HEK293 (cell line): ENCODE data around the gene ABCG8.

Experiments used
- ZFP37 ChIP-seq: fragments of 450-650 bp; formaldehyde crosslinking; IDR thresholded peaks from 2 replicates; pipeline ENCODE4 v1.5.1; 2016; ENCODE audit warnings: missing biosample characterization, missing genetic modification characterization
- ZNF121 ChIP-seq: fragments of 450-650 bp; formaldehyde crosslinking; IDR thresholded peaks from 2 replicates; pipeline ENCODE4 v1.5.1; 2016; ENCODE audit warnings: missing biosample characterization, missing genetic modification characterization
- ZNF138 ChIP-seq: fragments of 450-650 bp; formaldehyde crosslinking; IDR thresholded peaks from 2 replicates; pipeline ENCODE4 v1.5.1; 2016; ENCODE audit warnings: missing biosample characterization, missing genetic modification characterization, borderline replicate concordance
- ZNF214 ChIP-seq: fragments of 450-650 bp; formaldehyde crosslinking; IDR thresholded peaks from 2 replicates; pipeline ENCODE4 v1.5.1; 2017; ENCODE audit warnings: missing biosample characterization, mild to moderate bottlenecking, missing genetic modification characterization, borderline replicate concordance
- ZNF239 ChIP-seq: fragments of 450-650 bp; formaldehyde crosslinking; IDR thresholded peaks from 2 replicates; pipeline ENCODE4 v1.5.1; 2016; ENCODE audit warnings: missing biosample characterization, missing genetic modification characterization
- ZNF792 ChIP-seq: fragments of 450-650 bp; formaldehyde crosslinking; IDR thresholded peaks from 2 replicates; pipeline ENCODE4 v1.5.1; 2016; ENCODE audit warnings: missing biosample characterization, missing genetic modification characterization
- TF ChIP-seq, protein P1 (sequence below): fragments of 450-650 bp; formaldehyde crosslinking; IDR thresholded peaks from 2 replicates; pipeline ENCODE4 v1.5.1; 2016; ENCODE audit warnings: missing biosample characterization, missing genetic modification characterization
- TF ChIP-seq, protein P2 (sequence below): fragments of 450-650 bp; formaldehyde crosslinking; IDR thresholded peaks from 2 replicates; pipeline ENCODE4 v1.5.1; 2016; ENCODE audit warnings: missing biosample characterization, missing genetic modification characterization
- TF ChIP-seq, protein P3 (sequence below): fragments of 450-650 bp; formaldehyde crosslinking; IDR thresholded peaks from 2 replicates; pipeline ENCODE4 v1.5.1; 2016; ENCODE audit warnings: missing biosample characterization, missing genetic modification characterization

DNA sequence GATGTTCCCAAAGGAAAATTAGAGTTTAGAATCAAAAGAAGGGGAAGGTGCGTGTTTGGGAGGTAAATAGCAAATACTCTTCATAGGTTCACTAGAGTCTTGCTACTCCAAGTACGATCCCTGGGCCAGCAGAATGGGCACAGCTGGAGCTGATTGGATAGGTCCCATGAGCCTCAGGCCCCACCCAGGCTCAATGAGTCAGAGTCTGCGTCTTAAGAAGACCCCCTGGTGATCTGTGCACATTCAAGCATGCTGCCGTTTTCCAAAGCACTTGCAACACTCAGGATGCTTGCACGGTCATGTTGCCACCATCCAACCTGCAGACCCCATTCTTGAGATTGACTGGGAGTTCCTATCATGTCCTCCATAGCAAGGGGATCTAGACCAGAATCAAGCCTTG is 40.5 kb downstream of the ABCG8 start:
- TF ChIP-seq, protein P1, sequence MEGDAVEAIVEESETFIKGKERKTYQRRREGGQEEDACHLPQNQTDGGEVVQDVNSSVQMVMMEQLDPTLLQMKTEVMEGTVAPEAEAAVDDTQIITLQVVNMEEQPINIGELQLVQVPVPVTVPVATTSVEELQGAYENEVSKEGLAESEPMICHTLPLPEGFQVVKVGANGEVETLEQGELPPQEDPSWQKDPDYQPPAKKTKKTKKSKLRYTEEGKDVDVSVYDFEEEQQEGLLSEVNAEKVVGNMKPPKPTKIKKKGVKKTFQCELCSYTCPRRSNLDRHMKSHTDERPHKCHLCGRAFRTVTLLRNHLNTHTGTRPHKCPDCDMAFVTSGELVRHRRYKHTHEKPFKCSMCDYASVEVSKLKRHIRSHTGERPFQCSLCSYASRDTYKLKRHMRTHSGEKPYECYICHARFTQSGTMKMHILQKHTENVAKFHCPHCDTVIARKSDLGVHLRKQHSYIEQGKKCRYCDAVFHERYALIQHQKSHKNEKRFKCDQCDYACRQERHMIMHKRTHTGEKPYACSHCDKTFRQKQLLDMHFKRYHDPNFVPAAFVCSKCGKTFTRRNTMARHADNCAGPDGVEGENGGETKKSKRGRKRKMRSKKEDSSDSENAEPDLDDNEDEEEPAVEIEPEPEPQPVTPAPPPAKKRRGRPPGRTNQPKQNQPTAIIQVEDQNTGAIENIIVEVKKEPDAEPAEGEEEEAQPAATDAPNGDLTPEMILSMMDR: no peak
- no peak for TF ChIP-seq ZFP37 (tag by site-specific recombination)
- no peak for TF ChIP-seq ZNF121 (tag by site-specific recombination)
- no peak for TF ChIP-seq ZNF138 (tag by site-specific recombination)
- no peak for TF ChIP-seq ZNF214 (tag by site-specific recombination)
- TF ChIP-seq ZNF792 (tag by site-specific recombination): no peak
- no peak for TF ChIP-seq ZNF239 (tag by site-specific recombination)
- TF ChIP-seq, protein P2, sequence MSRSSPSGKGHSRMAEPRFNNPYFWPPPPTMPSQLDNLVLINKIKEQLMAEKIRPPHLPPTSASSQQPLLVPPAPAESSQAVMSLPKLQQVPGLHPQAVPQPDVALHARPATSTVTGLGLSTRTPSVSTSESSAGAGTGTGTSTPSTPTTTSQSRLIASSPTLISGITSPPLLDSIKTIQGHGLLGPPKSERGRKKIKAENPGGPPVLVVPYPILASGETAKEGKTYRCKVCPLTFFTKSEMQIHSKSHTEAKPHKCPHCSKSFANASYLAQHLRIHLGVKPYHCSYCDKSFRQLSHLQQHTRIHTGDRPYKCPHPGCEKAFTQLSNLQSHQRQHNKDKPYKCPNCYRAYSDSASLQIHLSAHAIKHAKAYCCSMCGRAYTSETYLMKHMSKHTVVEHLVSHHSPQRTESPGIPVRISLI (tag by site-specific recombination): no peak
- TF ChIP-seq, protein P3, sequence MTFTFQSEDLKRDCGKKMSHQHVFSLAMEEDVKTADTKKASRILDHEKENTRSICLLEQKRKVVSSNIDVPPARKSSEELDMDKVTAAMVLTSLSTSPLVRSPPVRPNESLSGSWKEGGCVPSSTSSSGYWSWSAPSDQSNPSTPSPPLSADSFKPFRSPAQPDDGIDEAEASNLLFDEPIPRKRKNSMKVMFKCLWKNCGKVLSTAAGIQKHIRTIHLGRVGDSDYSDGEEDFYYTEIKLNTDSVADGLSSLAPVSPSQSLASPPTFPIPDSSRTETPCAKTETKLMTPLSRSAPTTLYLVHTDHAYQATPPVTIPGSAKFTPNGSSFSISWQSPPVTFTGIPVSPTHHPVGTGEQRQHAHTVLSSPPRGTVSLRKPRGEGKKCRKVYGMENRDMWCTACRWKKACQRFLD (tag by site-specific recombination): no peak
